ENCODE results near the gene NXPH4.

NXPH4 gene

GRCh38 chr12:57170927-57171326 is 45.7 kb upstream of the NXPH4 start:
- H3K27ac ChIP-seq = peak overlapping the region; percentile 97
- ChIA-PET CTCF (interaction anchor here (1.1 kb wide), 1 partner anchor 47 kb away, joined by 3 read pairs; no protein-coding TSS in a partner anchor), POLR2A (ENCODE audit: low non-redundant PET) (no interaction called here)
- no peak for TF ChIP-seq CTCF (conservative IDR thresholded peaks at IDR 0.05; ENCODE audit: low read depth)
- no peak for DNase-seq (ENCODE audit: low spot score)

DNA sequence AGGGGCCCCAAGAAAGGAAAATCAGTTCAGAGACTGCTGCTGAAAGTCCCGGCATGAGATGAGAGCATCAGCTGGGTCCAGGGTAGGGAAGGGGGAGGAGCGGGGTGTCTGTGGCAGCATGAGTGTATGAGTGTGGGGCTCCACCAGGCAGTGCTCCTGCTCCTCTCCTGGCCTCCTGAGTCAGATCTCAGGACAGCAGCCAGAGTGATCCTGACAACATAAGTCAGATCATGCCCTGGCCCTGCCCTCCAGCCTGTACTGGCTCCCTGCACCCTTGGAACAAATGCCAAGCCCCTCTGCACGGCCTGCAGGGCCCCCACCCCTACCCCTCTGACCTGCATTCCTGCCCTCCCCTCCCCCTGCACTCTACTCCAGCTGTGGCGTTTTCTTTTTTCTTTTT is 44.9 kb upstream of the NXPH4 start:
- peak overlapping the region; percentile 97 for H3K27ac ChIP-seq
- ChIA-PET CTCF (interaction anchor here (1.1 kb wide), 1 partner anchor 47 kb away, joined by 3 read pairs; no protein-coding TSS in a partner anchor), POLR2A (ENCODE audit: low non-redundant PET) (no interaction called here)
- no peak for DNase-seq (ENCODE audit: low spot score)
- no peak for TF ChIP-seq CTCF (conservative IDR thresholded peaks at IDR 0.05; ENCODE audit: low read depth)

DNA sequence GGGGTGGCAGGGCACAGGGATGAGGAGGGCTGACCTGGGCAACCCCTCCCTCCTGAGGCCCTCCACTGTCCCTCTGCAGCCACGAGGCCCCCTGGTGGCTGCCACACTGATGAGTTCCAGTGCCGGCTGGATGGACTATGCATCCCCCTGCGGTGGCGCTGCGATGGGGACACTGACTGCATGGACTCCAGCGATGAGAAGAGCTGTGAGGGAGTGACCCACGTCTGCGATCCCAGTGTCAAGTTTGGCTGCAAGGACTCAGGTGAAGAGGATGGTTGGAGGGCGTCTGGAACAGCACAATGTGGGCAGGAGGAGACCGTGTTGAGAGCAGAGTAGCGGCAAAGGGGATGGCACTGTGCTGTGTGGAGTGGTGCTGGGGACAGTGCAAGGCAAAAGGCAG is 43.5 kb upstream of the NXPH4 start:
- ChIA-PET CTCF (interaction anchor here (0.7 to 1.3 kb wide), 5 partner anchors 12 to 104 kb away, joined by 3 to 5 read pairs (median 3); no protein-coding TSS in a partner anchor), POLR2A (ENCODE audit: low non-redundant PET) (no interaction called here)
- H3K27ac ChIP-seq = peak overlapping the region; percentile 97
- no peak for DNase-seq (ENCODE audit: low spot score)
- TF ChIP-seq CTCF (conservative IDR thresholded peaks at IDR 0.05; ENCODE audit: low read depth) = peak; percentile 0; the same call in 1 of the 2 replicates

GRCh38 chr12:57173683-57174082 is 42.9 kb upstream of the NXPH4 start:
- TF ChIP-seq CTCF (conservative IDR thresholded peaks at IDR 0.05; ENCODE audit: low read depth) = no peak
- peak overlapping the region; percentile 97 for H3K27ac ChIP-seq
- POLR2A ChIA-PET (ENCODE audit: low non-redundant PET) = no interaction called here
- CTCF ChIA-PET = interaction anchor here (0.5 to 1.3 kb wide), 5 partner anchors 45 to 117 kb away, joined by 3 to 5 read pairs (median 3); no protein-coding TSS in a partner anchor
- DNase-seq (ENCODE audit: low spot score) = no peak

- TF ChIP-seq CTCF (conservative IDR thresholded peaks at IDR 0.05; ENCODE audit: low read depth) = peak; percentile 94
- peak; percentile 95 for DNase-seq (ENCODE audit: low spot score)
- ChIA-PET CTCF (interaction anchor here (0.6 to 3.2 kb wide), 29 partner anchors 9 to 446 kb away, joined by 3 to 37 read pairs (median 4); partner anchors contain the start of genes LRP1, LRP1-AS and STAT6), POLR2A (ENCODE audit: low non-redundant PET) (interaction anchor here (0.6 to 1.9 kb wide), 4 partner anchors 48 to 65 kb away, joined by 3 to 11 read pairs (median 4); partner anchors contain the start of genes LRP1 and STAT6)
- peak overlapping the region; percentile 97 for H3K27ac ChIP-seq
These were observed 41.0 kb upstream of the NXPH4 start for GRCh38 chr12:57175428-57176138.

DNA sequence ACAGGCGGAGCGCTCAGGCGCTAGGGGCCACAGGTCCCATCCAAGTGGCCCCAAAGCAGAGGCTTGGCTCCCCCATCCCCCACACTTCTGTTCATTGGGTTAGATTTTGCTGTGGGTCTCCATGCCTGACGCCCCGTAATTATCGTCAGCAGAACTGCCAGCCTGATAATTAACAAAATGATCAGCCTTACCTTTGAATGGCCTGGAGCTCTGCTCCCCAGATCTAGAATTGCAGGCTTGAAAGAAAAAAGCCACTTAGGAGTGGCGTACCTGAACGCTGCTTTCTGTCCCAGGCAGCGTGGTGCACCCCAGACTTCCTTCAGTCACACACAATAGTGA is 40.5 kb upstream of the NXPH4 start:
- ChIA-PET CTCF (interaction anchor here (0.6 to 3.2 kb wide), 23 partner anchors 9 to 445 kb away, joined by 3 to 37 read pairs (median 4); partner anchors contain the start of genes LRP1-AS and STAT6), POLR2A (ENCODE audit: low non-redundant PET) (interaction anchor here (0.6 to 1.9 kb wide), 4 partner anchors 48 to 65 kb away, joined by 3 to 11 read pairs (median 4); partner anchors contain the start of genes LRP1 and STAT6)
- peak overlapping the region; percentile 97 for H3K27ac ChIP-seq
- peak; percentile 60 for TF ChIP-seq CTCF (conservative IDR thresholded peaks at IDR 0.05; ENCODE audit: low read depth)
- no peak for DNase-seq (ENCODE audit: low spot score)
